Esophagus muscularis mucosa (tissue), 4 donors: ENCODE measurements around the gene MBNL1. TPM values are rescaled to one million over a fixed set of nuclear protein-coding genes. Genes with fewer than 3 reads are reported as not detected.

Experiments used
- DNase-seq: peaks from one replicate; pipeline ENCODE4 v3.0.0-alpha.2; 2017; ENCODE audit errors: extremely low spot score
- H3K27ac ChIP-seq, 4 donors: fragments of 200-600 bp; sonication (generic); replicated peaks in 1 of 4; 1 replicate in 3 of 4; 2 replicates in 1 of 4; pipeline ENCODE4 v1.5.1; 2016 to 2019; ENCODE audit warnings: mild to moderate bottlenecking in 1 of 4
- H3K27me3 ChIP-seq, 4 donors: fragments of 200-600 bp; sonication (generic); one replicate each; pipeline versions ENCODE4 v1.5.1 to v1.6.0; 2016 to 2019
- H3K36me3 ChIP-seq, 4 donors: fragments of 200-600 bp; sonication (generic); one replicate each; pipeline ENCODE4 v1.5.1; 2016 to 2019
- H3K4me1 ChIP-seq, 4 donors: fragments of 200-600 bp; sonication (generic); one replicate each; pipeline ENCODE4 v1.5.1; 2016 to 2019
- H3K4me3 ChIP-seq, 4 donors: fragments of 200-600 bp; sonication (generic); 1 replicate in 2 of 4; 2 replicates in 2 of 4; pipeline ENCODE4 v1.5.1; 2016 to 2019; ENCODE audit warnings: mild to moderate bottlenecking in 4 of 4, moderate library complexity in 1 of 4
- H3K9me3 ChIP-seq, 4 donors: fragments of 200-600 bp; sonication (generic); 1 replicate in 3 of 4; 2 replicates in 1 of 4; pipeline ENCODE4 v1.5.1; 2016 to 2019
- CTCF ChIP-seq, 3 experiments: fragments of 200-600 bp in 2 of 3; fragments of 450-650 bp in 1 of 3; sonication (generic) in 2 of 3; IDR thresholded peaks; one replicate each; pipeline ENCODE4 v1.5.1; 2017 to 2019; ENCODE audit warnings: antibody characterized with exemption in 3 of 3, mild to moderate bottlenecking in 2 of 3, moderate library complexity in 1 of 3
- EP300 ChIP-seq: sonication (generic); formaldehyde crosslinking; IDR thresholded peaks from one replicate; pipeline ENCODE4 v1.6.1; 2017; ENCODE audit warnings: antibody characterized with exemption
- POLR2A ChIP-seq: fragments of 450-650 bp; IDR thresholded peaks from one replicate; pipeline ENCODE4 v1.6.1; 2017; ENCODE audit warnings: antibody characterized with exemption, moderate library complexity, mild to moderate bottlenecking, low read depth
- POLR2AphosphoS5 ChIP-seq, 2 donors: sonication (generic); formaldehyde crosslinking; IDR thresholded peaks; one replicate each; pipeline ENCODE4 v1.6.1; 2017; ENCODE audit warnings: antibody characterized with exemption in 2 of 2
- WGBS: methylation state at CpG from one replicate; pipeline ENCODE4 v1.1.5; 2018; 5-methylcytosine and 5-hydroxymethylcytosine counted together
- intact Hi-C: fragments of 100-400 bp; cut with DNase I; formaldehyde crosslinking; loops from one replicate; pipeline ENCODE4 v1.15.1; 2023
- total RNA-seq, 4 donors: library from RNA; depleted of rRNA; stranded (reverse); fragments of >200 nt; gene quantifications; one replicate each; pipeline versions ENCODE4 v1.1.0 to v1.2.1, GENCODE V29; 2016

The MBNL1 gene
- total RNA-seq, 4 donors from 2014 or later = 635 to 868 (median 720) TPM

DNA sequence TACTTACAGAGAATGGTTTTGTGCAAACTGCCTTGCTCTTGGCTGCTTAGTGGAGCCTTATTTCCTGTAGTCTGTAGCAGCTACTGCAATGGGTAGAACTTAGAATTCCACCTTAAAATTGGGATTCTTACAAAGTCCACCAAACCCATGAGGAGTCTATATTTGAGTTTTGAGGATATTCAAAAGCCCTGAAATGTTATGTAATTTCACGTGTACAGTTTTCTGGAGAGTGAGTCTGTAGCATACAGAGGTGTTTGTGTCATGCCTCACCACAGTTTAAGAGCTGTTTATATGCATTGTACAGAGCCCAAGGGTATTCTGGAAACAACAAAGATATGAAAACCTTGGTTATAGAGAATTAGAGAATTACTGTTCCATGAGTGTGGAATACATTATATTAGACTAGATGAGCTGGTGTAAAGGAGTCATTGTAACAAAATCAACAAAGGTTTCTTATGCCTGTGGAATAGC lies 114.4 kb downstream of the MBNL1 start:
- H3K9me3 ChIP-seq = no peaks in the 10 kb centered on the region
- no peak for DNase-seq
- H3K4me1 ChIP-seq = peaks cover 75 to 98% (median 93%) of the 10 kb centered on the region in 4 donors
- intact Hi-C loops = no loop called here
- H3K36me3 ChIP-seq = no peaks in the 10 kb centered on the region
- 27% methylated on average over 1 of the region's 1 CpG for WGBS
- peak overlapping the region; percentile 73 to 79 (median 76) for H3K27ac ChIP-seq
- H3K4me3 ChIP-seq = peak overlapping the region; percentile 22 to 46 (median 40)
- H3K27me3 ChIP-seq = no peaks in the 10 kb centered on the region
- no peak for TF ChIP-seq CTCF (IDR thresholded peaks at IDR 0.05)
- TF ChIP-seq EP300 = no peak
- no peak for TF ChIP-seq POLR2A
- TF ChIP-seq POLR2AphosphoS5 (IDR thresholded peaks at IDR 0.05) = no peak

- Histone ChIP-seq H3K27me3 (no peaks in the 10 kb centered on the region), H3K4me3 (peak overlapping the region in 2 of 4 donors; percentile 1 to 4), H3K4me1 (peaks cover 85 to 100% (median 96%) of the 10 kb centered on the region in 4 donors), H3K36me3 (no peaks in the 10 kb centered on the region), H3K27ac (peak overlapping the region; percentile 73 to 79 (median 76)), H3K9me3 (no peaks in the 10 kb centered on the region)
- no peak for TF ChIP-seq POLR2AphosphoS5 (IDR thresholded peaks at IDR 0.05)
- no peak for TF ChIP-seq EP300
- TF ChIP-seq POLR2A = no peak
- no peak for TF ChIP-seq CTCF (IDR thresholded peaks at IDR 0.05)
- DNase-seq = no peak
- intact Hi-C loops = no loop called here
Measured at GRCh38 chr3:152384412-152384811, 115.7 kb downstream of the MBNL1 start.

DNA sequence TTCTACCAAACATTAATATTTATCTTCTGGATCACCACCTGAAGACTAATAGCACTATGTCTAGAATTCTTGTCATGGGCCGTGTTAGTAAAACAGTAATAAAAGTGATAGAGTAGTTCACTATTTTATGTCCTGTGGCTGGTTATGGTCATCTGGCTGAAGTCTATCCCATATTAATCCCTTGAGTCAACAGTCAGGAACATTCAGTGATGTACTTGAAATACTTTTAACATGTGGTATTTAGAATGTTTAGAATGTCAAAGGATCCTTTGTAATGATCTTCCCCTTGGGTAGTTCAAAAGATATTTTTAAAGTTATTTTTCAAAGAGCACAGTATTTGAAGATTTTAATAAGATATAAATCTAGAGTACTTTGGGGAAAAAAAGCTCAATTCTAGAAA lies 117.0 kb downstream of the MBNL1 start:
- no peaks in the 10 kb centered on the region for H3K9me3 ChIP-seq
- no peaks in the 10 kb centered on the region for H3K27me3 ChIP-seq
- H3K36me3 ChIP-seq = no peaks in the 10 kb centered on the region
- no peak for DNase-seq
- H3K4me3 ChIP-seq = no peak overlapping the region
- H3K27ac ChIP-seq = peak overlapping the region; percentile 73 to 79 (median 76)
- 13% methylated on average over 1 of the region's 1 CpG for WGBS
- peaks cover 74 to 100% (median 94%) of the 10 kb centered on the region in 4 donors for H3K4me1 ChIP-seq
- intact Hi-C loops = no loop called here
- TF ChIP-seq POLR2AphosphoS5 (IDR thresholded peaks at IDR 0.05) (peak in 1 of 2 donors; percentile 58), EP300 (no peak), CTCF (IDR thresholded peaks at IDR 0.05) (no peak), POLR2A (no peak)

GRCh38 chr3:152386208-152386607 lies 117.5 kb downstream of the MBNL1 start:
- intact Hi-C loops = no loop called here
- Histone ChIP-seq H3K9me3 (no peaks in the 10 kb centered on the region), H3K27ac (peak overlapping the region; percentile 73 to 79 (median 76)), H3K36me3 (no peaks in the 10 kb centered on the region), H3K27me3 (no peaks in the 10 kb centered on the region), H3K4me3 (no peak overlapping the region), H3K4me1 (peaks cover 74 to 100% (median 94%) of the 10 kb centered on the region in 4 donors)
- no peak for DNase-seq
- TF ChIP-seq POLR2AphosphoS5 (IDR thresholded peaks at IDR 0.05) = no peak
- no peak for TF ChIP-seq CTCF (IDR thresholded peaks at IDR 0.05)
- TF ChIP-seq POLR2A = no peak
- TF ChIP-seq EP300 = no peak

DNA sequence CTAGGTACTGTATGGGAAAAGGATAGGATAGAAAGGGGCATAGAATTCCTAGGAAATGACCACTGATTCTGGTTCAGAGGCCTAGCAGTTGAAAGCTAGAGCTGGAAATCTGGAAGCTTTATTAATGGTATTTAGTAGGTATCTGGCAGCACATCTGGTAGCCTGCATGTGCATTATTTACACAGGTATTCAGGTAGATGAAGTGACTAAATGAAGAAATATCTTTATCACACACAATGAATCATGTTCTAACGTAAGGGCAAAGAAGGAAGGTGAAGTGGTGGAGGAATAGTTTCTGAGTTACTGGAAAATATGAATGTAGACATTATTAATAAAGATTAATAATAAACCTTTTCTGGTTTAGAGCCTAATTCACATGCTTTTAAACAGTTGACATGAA lies 119.9 kb downstream of the MBNL1 start:
- WGBS = 58% methylated on average over 1 of the region's 1 CpG
- no peaks in the 10 kb centered on the region for H3K36me3 ChIP-seq
- intact Hi-C loops = no loop called here
- TF ChIP-seq POLR2A = no peak
- no peak for TF ChIP-seq CTCF (IDR thresholded peaks at IDR 0.05)
- TF ChIP-seq POLR2AphosphoS5 (IDR thresholded peaks at IDR 0.05) = peak in 1 of 2 donors; percentile 4
- no peaks in the 10 kb centered on the region for H3K9me3 ChIP-seq
- peaks cover 82 to 100% (median 98%) of the 10 kb centered on the region in 4 donors for H3K4me1 ChIP-seq
- no peak for DNase-seq
- H3K27me3 ChIP-seq = no peaks in the 10 kb centered on the region
- no peak overlapping the region for H3K4me3 ChIP-seq
- H3K27ac ChIP-seq = peak overlapping the region; percentile 41 to 79 (median 76)
